Gastroesophageal sphincter (tissue), 3 donors: Measurements from ENCODE around the gene CALY.

ENCODE experiments used
- EP300 ChIP-seq: sonication (generic); formaldehyde crosslinking; IDR thresholded peaks from one replicate; pipeline ENCODE4 v1.6.1; 2017; ENCODE audit warnings: antibody characterized with exemption, mild to moderate bottlenecking
- POLR2A ChIP-seq, 2 donors: fragments of 450-650 bp; IDR thresholded peaks; one replicate each; pipeline ENCODE4 v1.6.1; 2017; ENCODE audit warnings: antibody characterized with exemption in 2 of 2, mild to moderate bottlenecking in 2 of 2, moderate library complexity in 1 of 2
- POLR2AphosphoS5 ChIP-seq: sonication (generic); formaldehyde crosslinking; IDR thresholded peaks from one replicate; pipeline ENCODE4 v1.6.1; 2017; ENCODE audit warnings: antibody characterized with exemption
- TF ChIP-seq, protein P1 (sequence below), 4 experiments: fragments of 200-600 bp in 2 of 4; fragments of 450-650 bp in 2 of 4; sonication (generic) in 1 of 4; IDR thresholded peaks; one replicate each; pipeline ENCODE4 v1.5.1; 2017 to 2019; ENCODE audit warnings: antibody characterized with exemption in 4 of 4, mild to moderate bottlenecking in 2 of 4, moderate library complexity in 2 of 4

DNA sequence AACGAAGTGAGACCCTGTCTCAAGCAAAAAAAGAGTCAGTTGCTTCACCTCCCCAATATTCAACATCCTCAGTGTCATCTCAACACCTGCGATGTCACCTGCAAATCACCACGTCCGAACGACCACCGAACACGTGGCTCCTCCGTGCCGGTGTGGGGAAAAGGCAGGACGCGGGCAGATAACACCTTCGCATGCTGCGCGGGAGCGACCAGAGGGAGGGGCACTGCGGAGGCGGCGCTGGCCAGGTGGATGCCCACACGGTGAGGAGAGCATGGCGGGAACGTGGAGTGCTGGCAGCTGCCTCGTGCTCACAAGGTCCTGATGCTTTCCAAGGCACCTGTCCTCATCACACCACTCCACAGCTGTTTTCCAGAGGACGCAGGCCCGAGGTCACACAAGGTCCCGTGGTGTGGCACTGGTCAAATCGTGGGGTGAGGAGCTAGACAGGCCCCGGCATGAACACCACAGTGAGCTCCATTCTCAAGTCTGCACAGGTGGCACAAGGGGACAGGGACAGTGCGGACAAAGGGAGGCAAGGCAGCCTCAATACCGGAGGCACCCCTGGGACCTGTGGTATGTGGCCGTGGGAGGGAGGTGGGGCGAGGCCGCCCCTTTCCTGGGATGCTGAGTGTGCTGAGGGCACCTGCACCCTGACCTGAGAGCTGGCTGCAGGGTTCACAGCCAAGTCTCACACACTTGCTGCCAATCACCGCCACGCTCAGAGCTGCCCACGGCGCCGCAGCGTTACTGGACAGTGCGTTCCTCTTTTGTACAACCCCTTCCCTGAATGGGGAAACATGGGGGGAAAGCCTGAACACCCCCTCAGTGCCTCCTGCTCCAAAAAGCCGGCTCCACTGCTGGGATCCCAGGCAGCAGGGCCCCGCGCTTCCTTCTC lies 41.0 kb downstream of the CALY start:
- TF ChIP-seq, protein P1, sequence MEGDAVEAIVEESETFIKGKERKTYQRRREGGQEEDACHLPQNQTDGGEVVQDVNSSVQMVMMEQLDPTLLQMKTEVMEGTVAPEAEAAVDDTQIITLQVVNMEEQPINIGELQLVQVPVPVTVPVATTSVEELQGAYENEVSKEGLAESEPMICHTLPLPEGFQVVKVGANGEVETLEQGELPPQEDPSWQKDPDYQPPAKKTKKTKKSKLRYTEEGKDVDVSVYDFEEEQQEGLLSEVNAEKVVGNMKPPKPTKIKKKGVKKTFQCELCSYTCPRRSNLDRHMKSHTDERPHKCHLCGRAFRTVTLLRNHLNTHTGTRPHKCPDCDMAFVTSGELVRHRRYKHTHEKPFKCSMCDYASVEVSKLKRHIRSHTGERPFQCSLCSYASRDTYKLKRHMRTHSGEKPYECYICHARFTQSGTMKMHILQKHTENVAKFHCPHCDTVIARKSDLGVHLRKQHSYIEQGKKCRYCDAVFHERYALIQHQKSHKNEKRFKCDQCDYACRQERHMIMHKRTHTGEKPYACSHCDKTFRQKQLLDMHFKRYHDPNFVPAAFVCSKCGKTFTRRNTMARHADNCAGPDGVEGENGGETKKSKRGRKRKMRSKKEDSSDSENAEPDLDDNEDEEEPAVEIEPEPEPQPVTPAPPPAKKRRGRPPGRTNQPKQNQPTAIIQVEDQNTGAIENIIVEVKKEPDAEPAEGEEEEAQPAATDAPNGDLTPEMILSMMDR (IDR thresholded peaks at IDR 0.05) = no peak
- TF ChIP-seq EP300 (no peak), POLR2A (IDR thresholded peaks at IDR 0.05) (no peak), POLR2AphosphoS5 (no peak)
